Measurements from ENCODE around the gene NOMO2.
"Not testable (repeated sequence)": the region's sequence is repeated elsewhere in the genome, so short reads cannot be mapped to it uniquely, and the experiment has no call there.

DNA sequence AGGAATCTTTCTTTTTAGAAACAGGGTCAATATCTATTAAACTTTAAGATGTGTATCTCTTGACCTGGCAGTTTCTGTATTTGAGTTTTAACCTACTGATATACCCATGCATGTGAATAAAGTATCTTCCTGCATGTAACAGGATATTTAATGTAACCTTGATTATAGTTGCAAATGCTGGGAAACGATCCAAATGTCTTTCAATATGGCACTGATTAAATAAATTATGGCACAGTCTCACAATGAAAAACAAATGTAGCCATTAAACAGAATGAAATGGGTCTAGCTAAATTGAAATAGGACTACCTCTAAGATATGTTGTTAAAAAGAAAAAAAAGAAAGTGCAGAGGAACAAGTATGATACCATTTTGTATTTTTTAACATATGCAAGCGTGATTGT lies 35.8 kb upstream of the NOMO2 start:
- TF ChIP-seq ZFP30 (CRISPR knock-in tag; IDR thresholded peaks at IDR 0.05); RARB (CRISPR knock-in tag; IDR thresholded peaks at IDR 0.05); GLIS3 (CRISPR knock-in tag; IDR thresholded peaks at IDR 0.05); ZNF565 (CRISPR knock-in tag; conservative IDR thresholded peaks at IDR 0.05; ENCODE audit: low read depth); ZFP3 (CRISPR knock-in tag; IDR thresholded peaks at IDR 0.05); TSHZ2 (CRISPR knock-in tag; IDR thresholded peaks at IDR 0.05); ZNF8 (CRISPR knock-in tag; IDR thresholded peaks at IDR 0.05); OSR1 (CRISPR knock-in tag; IDR thresholded peaks at IDR 0.05); SNAI2 (CRISPR knock-in tag; IDR thresholded peaks at IDR 0.05); TCF4 (CRISPR knock-in tag; IDR thresholded peaks at IDR 0.05; ENCODE audit: borderline replicate concordance): not testable (repeated sequence)
- TF ChIP-seq, protein P1, sequence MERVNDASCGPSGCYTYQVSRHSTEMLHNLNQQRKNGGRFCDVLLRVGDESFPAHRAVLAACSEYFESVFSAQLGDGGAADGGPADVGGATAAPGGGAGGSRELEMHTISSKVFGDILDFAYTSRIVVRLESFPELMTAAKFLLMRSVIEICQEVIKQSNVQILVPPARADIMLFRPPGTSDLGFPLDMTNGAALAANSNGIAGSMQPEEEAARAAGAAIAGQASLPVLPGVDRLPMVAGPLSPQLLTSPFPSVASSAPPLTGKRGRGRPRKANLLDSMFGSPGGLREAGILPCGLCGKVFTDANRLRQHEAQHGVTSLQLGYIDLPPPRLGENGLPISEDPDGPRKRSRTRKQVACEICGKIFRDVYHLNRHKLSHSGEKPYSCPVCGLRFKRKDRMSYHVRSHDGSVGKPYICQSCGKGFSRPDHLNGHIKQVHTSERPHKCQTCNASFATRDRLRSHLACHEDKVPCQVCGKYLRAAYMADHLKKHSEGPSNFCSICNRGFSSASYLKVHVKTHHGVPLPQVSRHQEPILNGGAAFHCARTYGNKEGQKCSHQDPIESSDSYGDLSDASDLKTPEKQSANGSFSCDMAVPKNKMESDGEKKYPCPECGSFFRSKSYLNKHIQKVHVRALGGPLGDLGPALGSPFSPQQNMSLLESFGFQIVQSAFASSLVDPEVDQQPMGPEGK (CRISPR knock-in tag; IDR thresholded peaks at IDR 0.05; ENCODE audit: borderline replicate concordance), result not testable (repeated sequence)
- TF ChIP-seq, protein P2, sequence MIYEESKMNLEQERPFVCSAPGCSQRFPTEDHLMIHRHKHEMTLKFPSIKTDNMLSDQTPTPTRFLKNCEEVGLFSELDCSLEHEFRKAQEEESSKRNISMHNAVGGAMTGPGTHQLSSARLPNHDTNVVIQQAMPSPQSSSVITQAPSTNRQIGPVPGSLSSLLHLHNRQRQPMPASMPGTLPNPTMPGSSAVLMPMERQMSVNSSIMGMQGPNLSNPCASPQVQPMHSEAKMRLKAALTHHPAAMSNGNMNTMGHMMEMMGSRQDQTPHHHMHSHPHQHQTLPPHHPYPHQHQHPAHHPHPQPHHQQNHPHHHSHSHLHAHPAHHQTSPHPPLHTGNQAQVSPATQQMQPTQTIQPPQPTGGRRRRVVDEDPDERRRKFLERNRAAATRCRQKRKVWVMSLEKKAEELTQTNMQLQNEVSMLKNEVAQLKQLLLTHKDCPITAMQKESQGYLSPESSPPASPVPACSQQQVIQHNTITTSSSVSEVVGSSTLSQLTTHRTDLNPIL (CRISPR knock-in tag; IDR thresholded peaks at IDR 0.05; ENCODE audit: low read depth), result not testable (repeated sequence)
